SU-DHL-6 (cell line): ENCODE measurements around the gene SHC3.

Source experiments
- H2AFZ ChIP-seq: fragments of 200-600 bp; sonication (generic); 2 replicates; pipeline ENCODE4 v1.6.1; 2014; ENCODE audit warnings: low read depth, mild to moderate bottlenecking, moderate library complexity, mixed read lengths, antibody characterized with exemption, low read length; ENCODE audit not compliant: severe bottlenecking
- H3F3A ChIP-seq: fragments of 200-600 bp; shearing (Covaris generic); 2 replicates; pipeline ENCODE4 v1.6.0; 2016; ENCODE audit warnings: antibody characterized with exemption, mild to moderate bottlenecking; ENCODE audit not compliant: insufficient read depth
- H3K27ac ChIP-seq: fragments of 200-600 bp; sonication (generic); 2 replicates; pipeline ENCODE4 v1.5.1; 2016; ENCODE audit warnings: low read depth, mild to moderate bottlenecking, low read length, moderate library complexity, mixed read lengths
- H3K27me3 ChIP-seq: fragments of 200-600 bp; sonication (generic), shearing (Covaris generic); 2 replicates; pipeline ENCODE4 v1.6.0; 2014; ENCODE audit warnings: mild to moderate bottlenecking, low read length
- H3K36me3 ChIP-seq: fragments of 200-600 bp; sonication (generic); 2 replicates; pipeline ENCODE4 v1.6.1; 2014; ENCODE audit warnings: mild to moderate bottlenecking, low read length, mixed read lengths
- H3K4me2 ChIP-seq: fragments of 300-600, 200-600 bp; shearing (Covaris generic), sonication (generic); 2 replicates; pipeline ENCODE4 v1.6.0; 2014; ENCODE audit warnings: low read length, low read depth, mild to moderate bottlenecking; ENCODE audit not compliant: poor library complexity, severe bottlenecking
- H3K4me3 ChIP-seq: fragments of 200-600 bp; sonication (generic); 2 replicates; pipeline ENCODE4 v1.5.1; 2014; ENCODE audit warnings: antibody characterized with exemption, low read length, mild to moderate bottlenecking, mixed read lengths; ENCODE audit not compliant: insufficient read depth, poor library complexity, severe bottlenecking
- H3K79me2 ChIP-seq: fragments of 200-600 bp; sonication (generic); 2 replicates; pipeline ENCODE4 v1.6.1; 2014; ENCODE audit warnings: mild to moderate bottlenecking, low read length, moderate library complexity; ENCODE audit not compliant: insufficient read depth
- H3K9ac ChIP-seq: fragments of 200-600 bp; sonication (generic); 2 replicates; pipeline ENCODE4 v1.7.0; 2014; ENCODE audit warnings: mild to moderate bottlenecking, low read length
- H3K9me2 ChIP-seq: fragments of 200-600 bp; sonication (generic); replicated peaks from 2 replicates; pipeline ENCODE4 v1.6.1; 2014; ENCODE audit warnings: low read length; ENCODE audit not compliant: insufficient read depth
- H3K9me3 ChIP-seq: fragments of 200-600 bp; sonication (generic); 2 replicates; pipeline ENCODE4 v1.6.1; 2014; ENCODE audit warnings: low read length, mixed read lengths; ENCODE audit not compliant: insufficient read depth
- H4K20me1 ChIP-seq: fragments of 200-600 bp; sonication (generic); 2 replicates; pipeline ENCODE4 v1.6.1; 2014; ENCODE audit warnings: low read depth, mild to moderate bottlenecking, antibody characterized with exemption, low read length, moderate library complexity, mixed read lengths
- EZH2phosphoT487 ChIP-seq: fragments of 200-600 bp; sonication (generic), shearing (Covaris generic); conservative IDR thresholded peaks from 2 replicates; pipeline ENCODE4 v1.6.1; 2018; ENCODE audit warnings: mild to moderate bottlenecking, antibody characterized with exemption, low read length, moderate library complexity, mixed read lengths
- TF ChIP-seq, protein P1 (sequence below): fragments of 200-600 bp; sonication (generic); IDR thresholded peaks from one replicate; pipeline ENCODE4 v1.5.1; 2017; ENCODE audit warnings: antibody characterized with exemption, mild to moderate bottlenecking, low read length, moderate library complexity; ENCODE audit not compliant: insufficient read depth, poor library complexity, severe bottlenecking

The SHC3 gene

GRCh38 chr9:88979021-88979420 is 199.6 kb downstream of the SHC3 start:
- Histone ChIP-seq H4K20me1 (no peaks in the 10 kb centered on the region), H3K4me3 (no peak overlapping the region), H3K36me3 (no peaks in the 10 kb centered on the region), H3K79me2 (no peaks in the 10 kb centered on the region), H3K9me3 (no peaks in the 10 kb centered on the region), H3K27ac (no peak overlapping the region), H3K9me2 (no peaks in the 10 kb centered on the region), H2AFZ (no peak overlapping the region), H3K9ac (no peak overlapping the region), H3K27me3 (no peaks in the 10 kb centered on the region), H3F3A (no peaks in the 10 kb centered on the region), H3K4me2 (no peak overlapping the region)
- TF ChIP-seq, protein P1, sequence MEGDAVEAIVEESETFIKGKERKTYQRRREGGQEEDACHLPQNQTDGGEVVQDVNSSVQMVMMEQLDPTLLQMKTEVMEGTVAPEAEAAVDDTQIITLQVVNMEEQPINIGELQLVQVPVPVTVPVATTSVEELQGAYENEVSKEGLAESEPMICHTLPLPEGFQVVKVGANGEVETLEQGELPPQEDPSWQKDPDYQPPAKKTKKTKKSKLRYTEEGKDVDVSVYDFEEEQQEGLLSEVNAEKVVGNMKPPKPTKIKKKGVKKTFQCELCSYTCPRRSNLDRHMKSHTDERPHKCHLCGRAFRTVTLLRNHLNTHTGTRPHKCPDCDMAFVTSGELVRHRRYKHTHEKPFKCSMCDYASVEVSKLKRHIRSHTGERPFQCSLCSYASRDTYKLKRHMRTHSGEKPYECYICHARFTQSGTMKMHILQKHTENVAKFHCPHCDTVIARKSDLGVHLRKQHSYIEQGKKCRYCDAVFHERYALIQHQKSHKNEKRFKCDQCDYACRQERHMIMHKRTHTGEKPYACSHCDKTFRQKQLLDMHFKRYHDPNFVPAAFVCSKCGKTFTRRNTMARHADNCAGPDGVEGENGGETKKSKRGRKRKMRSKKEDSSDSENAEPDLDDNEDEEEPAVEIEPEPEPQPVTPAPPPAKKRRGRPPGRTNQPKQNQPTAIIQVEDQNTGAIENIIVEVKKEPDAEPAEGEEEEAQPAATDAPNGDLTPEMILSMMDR = no peak
- TF ChIP-seq EZH2phosphoT487 = no peak

DNA sequence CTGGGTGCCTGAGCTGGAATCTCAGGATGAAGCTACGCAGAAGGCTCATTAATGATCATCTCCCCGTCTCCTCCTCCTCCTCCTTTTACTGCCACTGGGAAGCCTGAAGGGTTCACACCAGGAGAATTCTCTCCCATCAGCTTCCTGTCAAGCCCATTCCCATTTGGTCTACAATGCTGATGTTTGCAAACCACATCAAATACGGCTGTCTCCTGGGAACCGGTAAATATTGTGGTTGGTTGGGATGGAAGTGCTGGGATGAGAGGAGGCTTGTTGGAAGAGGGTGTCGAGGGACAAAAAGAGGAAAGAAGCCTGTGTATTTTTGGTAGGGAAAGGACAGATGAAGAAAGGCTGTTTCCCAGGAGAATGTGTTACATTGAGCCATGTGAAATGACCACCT is 200.6 kb downstream of the SHC3 start:
- H3K4me2 ChIP-seq = no peak overlapping the region
- no peak overlapping the region for H3K27ac ChIP-seq
- no peak overlapping the region for H3K9ac ChIP-seq
- no peaks in the 10 kb centered on the region for H3K79me2 ChIP-seq
- no peaks in the 10 kb centered on the region for H3F3A ChIP-seq
- no peaks in the 10 kb centered on the region for H4K20me1 ChIP-seq
- no peaks in the 10 kb centered on the region for H3K36me3 ChIP-seq
- H3K4me3 ChIP-seq = no peak overlapping the region
- no peak overlapping the region for H2AFZ ChIP-seq
- TF ChIP-seq, protein P1 = no peak
- no peak for TF ChIP-seq EZH2phosphoT487
- no peaks in the 10 kb centered on the region for H3K9me3 ChIP-seq
- H3K27me3 ChIP-seq = no peaks in the 10 kb centered on the region
- no peaks in the 10 kb centered on the region for H3K9me2 ChIP-seq

DNA sequence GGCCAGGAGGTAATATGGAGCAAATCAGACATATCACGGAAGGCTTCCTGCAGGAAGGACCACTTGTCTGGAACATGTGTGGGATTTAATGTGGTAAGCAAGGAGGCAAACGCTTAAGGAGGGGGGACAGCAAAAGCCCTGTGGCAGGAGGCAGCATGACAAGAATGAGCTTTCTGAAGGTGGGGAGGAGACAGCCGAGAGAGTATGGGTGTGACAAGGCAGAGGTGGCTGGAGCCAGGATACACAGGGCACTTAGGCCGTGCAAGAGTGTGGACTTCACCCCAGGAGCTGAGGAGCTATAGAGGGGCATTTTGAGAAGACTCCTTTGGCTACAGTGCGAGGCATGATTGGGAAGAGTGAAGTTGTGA is 201.7 kb downstream of the SHC3 start:
- Histone ChIP-seq H3K27me3 (no peaks in the 10 kb centered on the region), H4K20me1 (no peaks in the 10 kb centered on the region), H2AFZ (no peak overlapping the region), H3K9ac (no peak overlapping the region), H3K9me3 (no peaks in the 10 kb centered on the region), H3K4me3 (no peak overlapping the region), H3K27ac (no peak overlapping the region), H3K36me3 (no peaks in the 10 kb centered on the region), H3K4me2 (no peak overlapping the region), H3K79me2 (no peaks in the 10 kb centered on the region), H3K9me2 (no peaks in the 10 kb centered on the region), H3F3A (no peaks in the 10 kb centered on the region)
- TF ChIP-seq EZH2phosphoT487 = no peak
- TF ChIP-seq, protein P1 = no peak
